H1 (cell line): ENCODE data around the gene SLC7A9. TPM values are rescaled to one million over a fixed set of nuclear protein-coding genes. Genes with fewer than 3 reads are reported as not detected.

Source experiments
- CTCF ChIA-PET: fragments of 300-600 bp; sonication (Branson Sonifier 250); formaldehyde crosslinking; loops from one replicate; lab custom pipeline; 2021; ENCODE audit not compliant: partially characterized antibody; lab: Charles Lee
- POLR2A ChIA-PET: fragments of 300-600 bp; sonication (Branson Sonifier 250); formaldehyde crosslinking; loops from one replicate; lab custom pipeline; 2021; ENCODE audit warnings: inconsistent platforms; ENCODE audit not compliant: partially characterized antibody; lab: Charles Lee
- DNase-seq, 2 experiments: peaks; one replicate each; pipeline versions ENCODE4 v3.0.0 to v3.0.0-alpha.2; 2010 to 2022; ENCODE audit warnings: low spot score in 2 of 2, low read depth in 1 of 2, mixed read lengths in 1 of 2
- FAIRE-seq: peaks from 2 replicates; lab custom pipeline; 2011; peaks lifted over from hg19 to GRCh38; lab: Jason Lieb, UNC
- H2AFZ ChIP-seq: 2 replicates; pipeline ENCODE4 v1.8.1; 2012; ENCODE audit warnings: low read length, inconsistent platforms
- H2AK5ac ChIP-seq: 2 replicates; pipeline ENCODE4 v1.6.1; 2013; ENCODE audit warnings: low read depth, low read length
- H2BK120ac ChIP-seq: replicated peaks from 2 replicates; pipeline ENCODE3; 2013; ENCODE audit warnings: low read depth, low read length, inconsistent platforms
- H2BK12ac ChIP-seq: 2 replicates; pipeline ENCODE4 v1.6.1; 2013; ENCODE audit warnings: low read depth, low read length
- H2BK15ac ChIP-seq: 2 replicates; pipeline ENCODE4 v1.6.1; 2013; ENCODE audit warnings: low read length
- H2BK20ac ChIP-seq: 2 replicates; pipeline ENCODE4 v1.6.1; 2013; ENCODE audit warnings: low read length
- H2BK5ac ChIP-seq: 2 replicates; pipeline ENCODE4 v1.6.1; 2013; ENCODE audit warnings: low read depth, low read length
- H3K14ac ChIP-seq: 2 replicates; pipeline ENCODE4 v1.6.1; 2013; ENCODE audit warnings: inconsistent platforms; ENCODE audit not compliant: insufficient read length
- H3K18ac ChIP-seq: 2 replicates; pipeline ENCODE4 v1.6.1; 2013; ENCODE audit warnings: low read length; ENCODE audit errors: extremely low read depth
- H3K23ac ChIP-seq: 2 replicates; pipeline ENCODE4 v1.6.1; 2013; ENCODE audit warnings: inconsistent platforms; ENCODE audit not compliant: insufficient read length
- H3K23me2 ChIP-seq: 2 replicates; pipeline ENCODE4 v1.6.1; 2013; ENCODE audit warnings: low read depth, low read length
- H3K27ac ChIP-seq: 2 replicates; pipeline ENCODE4 v1.6.1; 2011; ENCODE audit warnings: low read depth, low read length, inconsistent platforms
- H3K27me3 ChIP-seq, 4 experiments: replicated peaks in 1 of 4; 1 replicate in 1 of 4; 2 replicates in 3 of 4; pipeline versions ENCODE4 v1.6.1 to v1.8.1; 2011 to 2013; ENCODE audit warnings: low read length in 3 of 4, mild to moderate bottlenecking in 3 of 4, inconsistent platforms in 2 of 4, mixed read lengths in 2 of 4, moderate library complexity in 1 of 4; ENCODE audit not compliant: control insufficient read depth in 3 of 4, insufficient read depth in 3 of 4; ENCODE audit errors: extremely low read depth in 1 of 4
- H3K36me3 ChIP-seq, 4 experiments: 2 replicates each; pipeline versions ENCODE4 v1.6.1 to v1.8.1; 2011 to 2013; ENCODE audit warnings: mild to moderate bottlenecking in 4 of 4, low read length in 3 of 4, moderate library complexity in 2 of 4, control low read depth in 1 of 4, inconsistent platforms in 1 of 4; ENCODE audit not compliant: insufficient read depth in 4 of 4, control insufficient read depth in 2 of 4
- H3K4ac ChIP-seq: replicated peaks from 2 replicates; pipeline ENCODE3; 2013; ENCODE audit warnings: low read length, low read depth, mixed read lengths, inconsistent platforms; ENCODE audit not compliant: insufficient read length
- H3K4me1 ChIP-seq, 4 experiments: replicated peaks in 1 of 4; 1 replicate in 1 of 4; 2 replicates in 3 of 4; pipeline versions ENCODE4 v1.6.1 to v1.8.1; 2011 to 2013; ENCODE audit warnings: low read length in 3 of 4, inconsistent platforms in 2 of 4, mixed read lengths in 1 of 4; ENCODE audit not compliant: insufficient read depth in 4 of 4, control insufficient read depth in 3 of 4
- H3K4me2 ChIP-seq, 2 experiments: 2 replicates each; pipeline versions ENCODE4 v1.6.1 to v1.8.1; 2011 to 2013; ENCODE audit warnings: low read depth in 2 of 2, low read length in 2 of 2, control low read depth in 1 of 2, inconsistent platforms in 1 of 2, mild to moderate bottlenecking in 1 of 2; ENCODE audit not compliant: insufficient read depth in 1 of 2
- H3K4me3 ChIP-seq, 4 experiments: fragments of 200-600, 300-600 bp in 1 of 4; sonication (generic), shearing (Covaris generic), sonication (Bioruptor Twin) in 1 of 4; 2 replicates each; pipeline versions ENCODE4 v1.5.1 to v1.8.1; 2011 to 2016; ENCODE audit warnings: low read length in 4 of 4, low read depth in 3 of 4, control low read depth in 2 of 4, inconsistent platforms in 2 of 4, mild to moderate bottlenecking in 2 of 4, mixed read lengths in 1 of 4, moderate library complexity in 1 of 4; ENCODE audit not compliant: insufficient read depth in 2 of 4; ENCODE audit errors: extremely low read depth in 1 of 4
- H3K56ac ChIP-seq: replicated peaks from 2 replicates; pipeline ENCODE3; 2013; ENCODE audit warnings: low read depth, mild to moderate bottlenecking, mixed read lengths, low read length, inconsistent platforms; ENCODE audit not compliant: insufficient read length
- H3K79me1 ChIP-seq: 2 replicates; pipeline ENCODE4 v1.6.1; 2013; ENCODE audit warnings: low read depth, low read length, control low read depth
- H3K79me2 ChIP-seq, 2 experiments: 2 replicates each; pipeline versions ENCODE4 v1.6.1 to v1.8.1; 2012 to 2013; ENCODE audit warnings: low read length in 2 of 2, mild to moderate bottlenecking in 2 of 2, inconsistent platforms in 1 of 2; ENCODE audit not compliant: insufficient read depth in 2 of 2, control insufficient read depth in 1 of 2
- H3K9ac ChIP-seq, 4 experiments: replicated peaks in 1 of 4; 1 replicate in 1 of 4; 2 replicates in 3 of 4; pipeline versions ENCODE4 v1.6.1 to v1.8.1; 2011 to 2013; ENCODE audit warnings: low read depth in 3 of 4, low read length in 3 of 4, control low read depth in 2 of 4, mild to moderate bottlenecking in 2 of 4, moderate library complexity in 2 of 4, inconsistent platforms in 1 of 4; ENCODE audit errors: extremely low read depth in 1 of 4
- H3K9me3 ChIP-seq, 2 experiments: 2 replicates each; pipeline versions ENCODE4 v1.6.1 to v1.8.1; 2012 to 2013; ENCODE audit warnings: mild to moderate bottlenecking in 2 of 2, moderate library complexity in 2 of 2, control low read depth in 1 of 2, inconsistent platforms in 1 of 2, low read depth in 1 of 2, low read length in 1 of 2, mixed read lengths in 1 of 2; ENCODE audit not compliant: insufficient read depth in 2 of 2
- H4K20me1 ChIP-seq, 2 experiments: replicated peaks in 1 of 2; 2 replicates each; pipeline versions ENCODE3 to v1.8.1; 2011 to 2013; ENCODE audit warnings: inconsistent platforms in 2 of 2, low read length in 2 of 2, mild to moderate bottlenecking in 1 of 2; ENCODE audit not compliant: insufficient read depth in 2 of 2, control insufficient read depth in 1 of 2
- H4K5ac ChIP-seq: 2 replicates; pipeline ENCODE4 v1.6.1; 2013; ENCODE audit warnings: low read length, low read depth, mixed read lengths, inconsistent platforms; ENCODE audit not compliant: insufficient read length
- H4K8ac ChIP-seq: 2 replicates; pipeline ENCODE4 v1.8.0; 2013; ENCODE audit warnings: mild to moderate bottlenecking, moderate library complexity, low read length, inconsistent platforms; ENCODE audit not compliant: insufficient read depth; ENCODE audit errors: extremely low read depth
- H4K91ac ChIP-seq: replicated peaks from 2 replicates; pipeline ENCODE3; 2013; ENCODE audit warnings: low read length, mixed read lengths, inconsistent platforms; ENCODE audit not compliant: insufficient read length
- CBX8 ChIP-seq: fragments of 300-800, 300-1000 bp; sonication (generic); IDR thresholded peaks from 2 replicates; pipeline ENCODE4 v1.7.1; 2016; ENCODE audit warnings: low read depth, low read length, borderline replicate concordance
- EZH2 ChIP-seq: fragments of 200-600 bp; sonication (generic); IDR thresholded peaks from 2 replicates; pipeline ENCODE4 v1.7.1; 2012; ENCODE audit warnings: low read depth, mild to moderate bottlenecking, moderate library complexity, low read length, inconsistent platforms; ENCODE audit not compliant: severe bottlenecking
- GTF2F1 ChIP-seq: IDR thresholded peaks from 2 replicates; pipeline ENCODE4 v1.6.1; 2012; ENCODE audit warnings: low read depth, low read length, improper control_type of control experiment, borderline replicate concordance
- HDAC6 ChIP-seq: IDR thresholded peaks from one replicate; pipeline ENCODE4 v1.7.1; 2012; ENCODE audit warnings: low read depth, mild to moderate bottlenecking, inconsistent platforms, low read length, moderate library complexity
- KDM1A ChIP-seq: fragments of 200-600, 300-600 bp; sonication (generic); IDR thresholded peaks from 2 replicates; pipeline ENCODE4 v1.7.1; 2016; ENCODE audit warnings: mild to moderate bottlenecking, low read length, borderline replicate concordance
- POLR2AphosphoS5 ChIP-seq: IDR thresholded peaks from 2 replicates; pipeline ENCODE4 v1.6.1; 2011; ENCODE audit warnings: low read depth, low read length
- POU5F1 ChIP-seq: IDR thresholded peaks from 2 replicates; pipeline ENCODE4 v1.6.1; 2011; ENCODE audit warnings: low read depth, mild to moderate bottlenecking, low read length, moderate library complexity
- RBBP5 ChIP-seq: IDR thresholded peaks from 2 replicates; pipeline ENCODE4 v1.7.1; 2012; ENCODE audit warnings: low read depth, mild to moderate bottlenecking, inconsistent platforms, low read length, moderate library complexity, borderline replicate concordance
- SAP30 ChIP-seq: fragments of 300-600 bp; sonication (generic); IDR thresholded peaks from 2 replicates; pipeline ENCODE4 v1.7.1; 2012; ENCODE audit warnings: low read length, moderate library complexity, mild to moderate bottlenecking, inconsistent platforms; ENCODE audit not compliant: insufficient read depth, insufficient replicate concordance
- SIRT6 ChIP-seq: IDR thresholded peaks from one replicate; pipeline ENCODE4 v1.7.1; 2012; ENCODE audit warnings: low read length, inconsistent platforms
- SRF ChIP-seq: IDR thresholded peaks from 2 replicates; pipeline ENCODE4 v1.6.1; 2011; ENCODE audit warnings: mild to moderate bottlenecking, low read depth, low read length, moderate library complexity
- SUZ12 ChIP-seq: fragments of 200-600 bp; sonication (generic); IDR thresholded peaks from 2 replicates; pipeline ENCODE4 v1.6.1; 2012; ENCODE audit warnings: mild to moderate bottlenecking, inconsistent platforms, low read length, moderate library complexity, mixed read lengths
- WGBS, 2 experiments: shearing (Covaris generic) in 1 of 2; methylation state at CpG; one replicate each; pipeline versions ENCODE4 v1.1.6 to v1.1.7; 2013 to 2015; ENCODE audit warnings: low lambda C conversion rate in 2 of 2, mixed read lengths in 2 of 2, inconsistent platforms in 1 of 2, low coverage in 1 of 2, missing lambda C conversion rate in 1 of 2; ENCODE audit not compliant: insufficient replicate concordance in 2 of 2, insufficient coverage in 1 of 2, insufficient read length in 1 of 2; ENCODE audit errors: extremely low coverage in 1 of 2, missing lambda C conversion rate in 1 of 2; 5-methylcytosine and 5-hydroxymethylcytosine counted together
- polyA plus RNA-seq, 7 experiments: library from polyadenylated mRNA; depleted of rRNA in 3 of 7; stranded (reverse) in 5 of 7; unstranded in 2 of 7; fragments of >200 nt in 5 of 7; fragments of 200-250 nt in 2 of 7; gene quantifications; 1 replicate in 5 of 7; 2 replicates in 1 of 7; 4 replicates in 1 of 7; pipeline versions ENCODE4 v1.2.1 to v1.2.3, GENCODE V29; 2011 to 2013; ENCODE audit warnings: missing spikeins in 2 of 7, mixed read lengths in 2 of 7
- total RNA-seq: library from RNA; stranded (reverse); fragmentation: NEBNext Ultra II Directional; extraction: Animal tissue kit (Norgen Biotek cat#: 25700); gene quantifications from 2 replicates; pipeline ENCODE4 v1.2.1, GENCODE V29; 2021
- TF ChIP-seq, protein P1 (sequence below): IDR thresholded peaks from 2 replicates; pipeline ENCODE4 v1.6.1; 2012; ENCODE audit warnings: inconsistent platforms

The SLC7A9 gene
- total and polyA plus RNA-seq, 2 of the 8 experiments (the other 6 are each of a cell fraction or from before 2014, with no cell fraction given): 0.15 TPM; not detected in 1

DNA sequence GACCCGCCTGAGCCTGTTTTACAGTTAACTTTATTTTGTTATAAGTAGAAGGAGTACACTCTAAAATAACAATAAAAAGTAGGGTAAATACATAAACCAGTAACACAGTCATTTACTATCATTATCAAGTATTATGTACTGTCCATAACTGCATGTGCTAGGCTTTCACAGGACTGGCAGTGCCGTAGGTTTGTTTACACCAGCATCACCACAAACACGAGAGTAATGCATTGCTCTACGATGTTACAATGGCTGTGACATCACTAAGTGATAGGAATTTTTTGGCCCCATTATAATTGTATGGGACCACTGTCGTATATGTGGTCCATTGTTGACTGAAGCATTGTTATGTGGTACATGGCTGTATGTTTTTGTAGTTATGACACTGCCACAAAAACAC lies 41.3 kb upstream of the SLC7A9 start:
- H3K14ac ChIP-seq: no peak overlapping the region
- no peak overlapping the region for H2AK5ac ChIP-seq
- ChIA-PET POLR2A (no interaction called here), CTCF (interaction anchor here (1.0 kb wide), 1 partner anchor 255 kb away, joined by 3 read pairs; no protein-coding TSS in a partner anchor)
- no peak overlapping the region for H2BK15ac ChIP-seq
- H3K18ac ChIP-seq: no peak overlapping the region
- DNase-seq: no peak
- no peak overlapping the region for H3K4me3 ChIP-seq
- FAIRE-seq: no peak
- H3K4me2 ChIP-seq: no peak overlapping the region
- no peak overlapping the region for H3K9ac ChIP-seq
- no peak overlapping the region for H2BK120ac ChIP-seq
- peaks cover 0 to 6% (median 0%) of the 10 kb centered on the region in 4 experiments; a peak in 2 of 8 replicates for H3K36me3 ChIP-seq
- H3K23me2 ChIP-seq: no peaks in the 10 kb centered on the region
- H4K5ac ChIP-seq: no peak overlapping the region
- no peaks in the 10 kb centered on the region for H3K9me3 ChIP-seq
- H3K56ac ChIP-seq: no peak overlapping the region
- H2BK5ac ChIP-seq: no peak overlapping the region
- H3K27me3 ChIP-seq: no peaks in the 10 kb centered on the region
- H3K79me1 ChIP-seq: no peaks in the 10 kb centered on the region
- H2BK12ac ChIP-seq: no peak overlapping the region
- no peak overlapping the region for H4K8ac ChIP-seq
- no peak overlapping the region for H4K91ac ChIP-seq
- H2AFZ ChIP-seq: no peak overlapping the region
- H3K4ac ChIP-seq: no peak overlapping the region
- 87% methylated on average over 5 of the region's 5 CpGs; no CpG with 5 or more reads in 1 of the 2 experiments for WGBS, 2 experiments
- H4K20me1 ChIP-seq: no peaks in the 10 kb centered on the region
- no peaks in the 10 kb centered on the region for H3K4me1 ChIP-seq
- no peaks in the 10 kb centered on the region for H3K79me2 ChIP-seq
- H3K27ac ChIP-seq: no peak overlapping the region
- no peak overlapping the region for H2BK20ac ChIP-seq
- no peak overlapping the region for H3K23ac ChIP-seq
- TF ChIP-seq POLR2AphosphoS5: no peak
- TF ChIP-seq HDAC6: no peak
- no peak for TF ChIP-seq CBX8
- TF ChIP-seq POU5F1: no peak
- TF ChIP-seq GTF2F1: no peak
- TF ChIP-seq, protein P1, sequence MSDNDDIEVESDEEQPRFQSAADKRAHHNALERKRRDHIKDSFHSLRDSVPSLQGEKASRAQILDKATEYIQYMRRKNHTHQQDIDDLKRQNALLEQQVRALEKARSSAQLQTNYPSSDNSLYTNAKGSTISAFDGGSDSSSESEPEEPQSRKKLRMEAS: no peak
- TF ChIP-seq KDM1A: no peak
- TF ChIP-seq SRF: no peak
- no peak for TF ChIP-seq SIRT6
- TF ChIP-seq RBBP5: no peak
- TF ChIP-seq EZH2: no peak
- no peak for TF ChIP-seq SUZ12
- TF ChIP-seq SAP30: no peak
